Muscle of arm (tissue), 12 donors: ENCODE measurements around the gene C1QTNF9. TPM values are rescaled to one million over a fixed set of nuclear protein-coding genes. Genes with fewer than 3 reads are reported as not detected.
"Not testable (repeated sequence)": the region's sequence is repeated elsewhere in the genome, so short reads cannot be mapped to it uniquely, and the experiment has no call there.

ENCODE experiments used
- DNase-seq: peaks from one replicate; pipeline ENCODE4 v3.0.0-alpha.2; 2013
- polyA plus RNA-seq, 12 donors: library from polyadenylated mRNA; unstranded; fragments of 120-200 nt; gene quantifications; one replicate each; pipeline ENCODE4 v1.2.1, GENCODE V29; 2013; ENCODE audit not compliant: insufficient read length in 12 of 12

Gene C1QTNF9
- polyA plus RNA-seq, 12 donors: 3.1 to 9.6 (median 6.5) TPM; not detected in 2

DNA sequence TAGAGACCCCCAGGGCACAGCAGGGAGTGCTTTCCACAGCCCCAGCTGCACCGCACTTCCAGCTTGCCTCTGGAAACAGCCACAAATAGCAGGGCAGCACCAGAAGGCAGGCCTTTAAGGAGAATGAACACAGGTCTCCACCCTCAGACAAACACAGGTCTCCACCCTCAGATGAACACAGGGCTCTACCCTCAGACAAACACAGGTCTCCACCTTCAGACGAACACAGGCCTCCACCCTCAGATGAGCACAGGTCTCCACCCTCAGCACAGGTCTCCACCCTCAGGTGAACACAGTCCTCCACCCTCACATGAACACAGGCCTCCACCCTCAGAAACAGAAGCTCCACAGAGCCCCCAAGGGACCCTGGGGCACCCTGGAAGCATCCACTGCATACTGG, 51.7 kb downstream of the C1QTNF9 start:
- DNase-seq: no peak

DNA sequence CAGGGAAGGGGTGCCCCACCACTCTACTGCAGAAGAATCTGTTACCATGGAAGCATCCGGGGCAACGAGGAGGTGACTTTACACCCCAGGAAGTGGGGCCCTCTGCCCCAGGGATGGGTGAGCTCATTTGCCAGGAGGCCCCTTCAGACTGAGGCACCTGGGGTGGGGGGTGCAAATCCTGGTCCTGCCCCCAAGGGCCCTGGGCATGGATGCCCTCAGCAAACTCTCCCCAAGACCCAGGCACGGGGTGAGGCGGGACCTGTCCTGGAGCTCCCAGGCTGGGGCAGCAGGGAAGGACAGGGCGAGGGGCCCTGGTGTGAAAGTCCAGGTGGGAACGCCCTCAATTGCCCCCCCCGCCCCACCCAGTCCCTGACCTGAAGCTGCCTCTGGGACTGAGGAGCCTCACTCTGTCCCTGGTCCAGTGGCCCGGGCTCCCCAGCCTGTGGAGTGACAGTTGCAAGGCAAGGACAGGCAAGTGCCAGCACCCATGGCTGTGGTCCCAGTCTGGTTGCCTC, 52.5 kb downstream of the C1QTNF9 start:
- no peak for DNase-seq

DNA sequence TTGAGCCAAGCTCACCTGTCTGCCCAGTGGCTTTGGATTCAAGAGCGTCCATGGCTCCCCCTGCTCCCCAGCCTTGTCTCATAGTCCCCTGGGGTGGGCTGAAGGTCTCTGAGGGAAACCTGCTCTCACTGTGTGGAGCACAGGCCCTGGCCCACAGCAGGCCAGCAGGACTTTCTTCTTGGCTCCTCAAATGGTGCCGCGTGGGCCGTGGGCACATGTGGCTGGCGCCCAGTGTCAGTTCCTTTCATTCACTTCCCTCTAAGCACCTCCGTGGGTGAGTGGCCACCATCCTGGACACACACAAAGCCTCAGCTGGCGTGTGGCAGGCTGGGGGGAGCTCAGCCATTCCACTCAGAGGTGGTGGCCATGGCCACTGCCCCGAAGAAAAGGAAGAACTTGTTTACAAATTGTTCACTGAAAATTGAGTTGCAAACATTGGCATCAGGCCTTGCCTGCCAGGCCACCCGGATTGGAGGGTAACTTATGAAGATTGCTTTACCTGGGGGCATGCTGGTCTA, 53.1 kb downstream of the C1QTNF9 start:
- DNase-seq: no peak

GRCh38 chr13:24365191-24365590, 55.8 kb downstream of the C1QTNF9 start:
- DNase-seq: no peak

DNA sequence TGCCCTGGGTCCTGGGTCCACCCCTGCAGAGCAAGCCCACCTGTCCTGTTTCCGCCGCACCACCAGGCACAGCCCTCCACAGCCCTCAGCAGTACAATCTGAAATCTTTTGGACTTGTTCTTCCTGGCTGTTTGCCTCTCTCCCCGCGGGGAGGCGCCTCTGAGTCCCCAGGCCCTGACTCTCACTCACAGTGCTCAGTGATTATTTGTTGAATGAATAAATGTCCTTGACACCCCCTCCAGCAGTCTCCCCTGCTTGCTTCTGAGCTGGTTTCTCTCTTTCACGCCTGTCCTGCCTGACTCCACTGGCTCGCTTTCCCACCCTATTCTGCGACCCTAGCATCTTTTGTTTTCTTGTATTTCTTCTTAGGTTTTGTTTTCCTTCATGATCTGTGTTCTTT, 56.9 kb downstream of the C1QTNF9 start:
- not testable (repeated sequence) for DNase-seq

DNA sequence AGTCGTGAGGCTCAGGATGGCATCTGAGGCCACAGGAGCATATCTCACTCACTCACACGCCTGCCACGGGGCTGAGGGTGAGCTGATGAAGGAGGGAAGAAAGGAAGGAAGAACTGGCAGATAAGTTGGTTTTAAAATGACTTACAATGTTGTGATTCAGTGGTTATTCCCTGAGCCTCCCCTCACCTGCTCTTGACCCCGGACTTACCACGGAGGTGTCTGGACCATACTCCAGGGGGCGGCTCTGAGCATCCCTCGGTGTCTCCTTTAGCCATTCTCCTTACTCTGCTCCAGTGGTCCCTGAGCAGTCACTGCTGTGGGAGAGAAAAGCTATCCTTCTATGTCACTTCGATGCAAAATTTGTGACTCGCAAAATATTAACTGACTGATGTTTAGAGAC, 61.9 kb downstream of the C1QTNF9 start:
- not testable (repeated sequence) for DNase-seq

Other genes with a start within 250 kb of the C1QTNF9 start
- gene SPATA13, start 148.9 kb upstream of the C1QTNF9 start, polyA plus RNA-seq: 10 to 100 TPM in 1 of 12 donors, 1 to 10 TPM in 10, not detected in 1; 3.2 to 33.9 (median 4.5) TPM
- 10 to 100 TPM in 11 of 12 donors, not detected in 1; 18.9 to 37.0 (median 27.6) TPM for gene PARP4, start 203.2 kb downstream of the C1QTNF9 start, polyA plus RNA-seq